GM13976 (cell line): ENCODE data around the gene OXGR1.
A peak's percentile ranks its signal among the peaks of the same experiment; 100 is the strongest.

Source experiments
- DNase-seq: peaks from one replicate; pipeline ENCODE4 v3.0.0; 2012; ENCODE audit warnings: low spot score
- in situ Hi-C: fragments of 300-500 bp; cut with MboI; formaldehyde crosslinking; loops from one replicate; pipeline ENCODE4 v1.12.0; 2022; ENCODE audit warnings: low sequenced_read_pairs, mixed read lengths, inconsistent platforms; ENCODE audit not compliant: unreplicated experiment
- TF ChIP-seq, protein P1 (sequence below): IDR thresholded peaks from 2 replicates; pipeline ENCODE4 v1.5.1; 2012; ENCODE audit warnings: borderline replicate concordance, mild to moderate bottlenecking; ENCODE audit not compliant: insufficient read depth; ENCODE audit errors: extremely low read depth, missing control alignments, control extremely low read depth

Gene OXGR1

DNA sequence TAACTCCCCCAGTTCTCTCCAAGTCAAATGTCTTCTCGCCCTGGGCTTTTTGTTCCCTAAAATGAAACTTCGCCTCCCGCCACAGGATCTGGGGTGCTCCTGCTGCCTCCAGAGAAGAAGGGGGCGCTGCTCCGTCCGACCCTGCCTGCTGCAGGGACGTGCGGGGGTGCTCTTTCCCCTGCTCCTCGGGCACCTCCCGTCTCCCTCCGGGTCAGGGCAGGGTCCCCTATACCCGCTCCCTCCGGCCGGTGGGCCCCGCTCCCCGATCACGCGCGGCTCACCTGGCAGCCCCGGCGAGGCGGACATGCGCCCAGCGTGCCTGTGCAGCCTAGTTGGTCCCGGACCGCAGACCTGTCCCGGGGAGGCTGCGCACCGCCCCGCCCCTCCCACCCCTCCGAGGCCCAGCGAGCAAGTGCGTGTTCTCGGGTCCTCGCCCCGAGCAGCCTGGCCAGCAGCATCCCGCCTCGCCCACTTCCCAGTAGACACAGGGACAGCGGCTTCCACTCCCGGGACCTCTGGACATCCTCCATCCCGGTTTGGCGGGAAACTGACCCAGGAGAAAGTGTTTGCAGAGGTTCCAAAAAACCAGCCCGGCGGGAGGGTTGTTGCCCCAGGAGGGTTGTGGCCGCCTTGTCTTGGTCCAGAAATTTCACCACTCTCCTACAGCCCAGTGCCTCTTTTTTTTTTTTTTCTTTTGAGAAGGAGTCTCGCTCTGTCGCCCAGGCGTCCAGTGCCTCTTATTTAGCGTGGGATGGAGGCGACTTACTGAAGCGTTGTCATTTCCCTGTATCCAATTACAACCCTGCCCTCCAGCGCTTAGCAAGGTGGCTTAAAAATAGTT lies at the start of gene OXGR1:
OXGR1 (minus strand) TSS at position 460 of the 841 bp plus-strand sequence. CDS start 6,717 bp downstream, outside the sequence.
- TF ChIP-seq, protein P1, sequence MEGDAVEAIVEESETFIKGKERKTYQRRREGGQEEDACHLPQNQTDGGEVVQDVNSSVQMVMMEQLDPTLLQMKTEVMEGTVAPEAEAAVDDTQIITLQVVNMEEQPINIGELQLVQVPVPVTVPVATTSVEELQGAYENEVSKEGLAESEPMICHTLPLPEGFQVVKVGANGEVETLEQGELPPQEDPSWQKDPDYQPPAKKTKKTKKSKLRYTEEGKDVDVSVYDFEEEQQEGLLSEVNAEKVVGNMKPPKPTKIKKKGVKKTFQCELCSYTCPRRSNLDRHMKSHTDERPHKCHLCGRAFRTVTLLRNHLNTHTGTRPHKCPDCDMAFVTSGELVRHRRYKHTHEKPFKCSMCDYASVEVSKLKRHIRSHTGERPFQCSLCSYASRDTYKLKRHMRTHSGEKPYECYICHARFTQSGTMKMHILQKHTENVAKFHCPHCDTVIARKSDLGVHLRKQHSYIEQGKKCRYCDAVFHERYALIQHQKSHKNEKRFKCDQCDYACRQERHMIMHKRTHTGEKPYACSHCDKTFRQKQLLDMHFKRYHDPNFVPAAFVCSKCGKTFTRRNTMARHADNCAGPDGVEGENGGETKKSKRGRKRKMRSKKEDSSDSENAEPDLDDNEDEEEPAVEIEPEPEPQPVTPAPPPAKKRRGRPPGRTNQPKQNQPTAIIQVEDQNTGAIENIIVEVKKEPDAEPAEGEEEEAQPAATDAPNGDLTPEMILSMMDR: no peak
- in situ Hi-C loops: no loop called here
- DNase-seq: peak; percentile 21

DNA sequence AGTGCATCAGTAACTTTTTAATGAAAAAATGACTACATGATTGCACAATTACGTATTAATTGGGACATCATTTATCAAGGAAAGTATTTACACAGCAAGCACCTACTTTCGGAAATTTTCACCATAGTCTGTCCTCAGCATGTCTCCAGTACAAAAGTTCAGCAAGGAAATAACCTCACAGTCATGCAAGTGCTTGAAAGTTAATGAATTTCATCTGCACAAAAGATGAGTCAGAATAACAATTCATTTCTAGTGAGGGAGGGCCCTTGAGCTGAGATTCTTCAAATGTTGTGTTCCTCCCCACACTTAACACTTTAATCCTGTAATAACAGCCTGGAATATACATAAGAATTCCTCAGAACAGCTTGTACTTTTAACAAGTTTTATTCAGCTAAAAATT lies 49.0 kb upstream of the OXGR1 start:
- in situ Hi-C loops: no loop called here
- DNase-seq: no peak
- TF ChIP-seq, protein P1: no peak

DNA sequence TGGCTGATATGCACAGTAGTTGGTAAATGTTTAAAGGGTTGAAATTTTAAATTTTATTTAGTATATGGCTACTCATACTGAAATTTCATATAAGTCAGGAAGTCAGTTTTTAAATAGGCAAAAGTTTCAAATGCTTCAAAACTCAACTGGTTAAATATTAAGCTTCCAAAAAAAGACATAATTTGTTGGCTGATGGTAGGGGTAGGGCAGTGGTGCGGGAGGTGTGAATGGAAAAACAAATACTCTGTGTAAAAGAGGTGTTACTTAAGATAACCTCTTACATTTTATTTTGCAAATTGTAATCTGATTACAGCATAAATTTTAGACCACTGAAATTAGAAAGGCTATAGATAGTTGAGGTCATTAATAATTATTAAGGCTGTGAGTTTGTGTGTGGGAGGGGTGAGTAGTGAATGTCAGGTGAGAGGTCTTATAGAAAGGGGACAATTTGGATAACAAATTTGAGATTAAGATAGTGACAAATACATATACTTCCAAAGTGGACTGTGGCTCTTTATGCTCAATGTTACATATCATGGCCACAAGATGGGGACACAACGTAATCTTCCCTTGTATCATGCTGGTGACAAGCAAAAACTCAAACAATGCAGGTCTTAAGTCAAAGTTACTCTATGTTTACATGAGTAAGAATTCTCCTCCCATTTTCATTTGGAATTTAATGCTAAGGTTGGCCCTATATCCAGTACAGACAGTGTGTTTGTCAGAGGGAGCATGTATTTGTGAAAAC lies 36.6 kb upstream of the OXGR1 start:
- DNase-seq: peak; percentile 40
- TF ChIP-seq, protein P1: no peak
- in situ Hi-C loops: no loop called here

DNA sequence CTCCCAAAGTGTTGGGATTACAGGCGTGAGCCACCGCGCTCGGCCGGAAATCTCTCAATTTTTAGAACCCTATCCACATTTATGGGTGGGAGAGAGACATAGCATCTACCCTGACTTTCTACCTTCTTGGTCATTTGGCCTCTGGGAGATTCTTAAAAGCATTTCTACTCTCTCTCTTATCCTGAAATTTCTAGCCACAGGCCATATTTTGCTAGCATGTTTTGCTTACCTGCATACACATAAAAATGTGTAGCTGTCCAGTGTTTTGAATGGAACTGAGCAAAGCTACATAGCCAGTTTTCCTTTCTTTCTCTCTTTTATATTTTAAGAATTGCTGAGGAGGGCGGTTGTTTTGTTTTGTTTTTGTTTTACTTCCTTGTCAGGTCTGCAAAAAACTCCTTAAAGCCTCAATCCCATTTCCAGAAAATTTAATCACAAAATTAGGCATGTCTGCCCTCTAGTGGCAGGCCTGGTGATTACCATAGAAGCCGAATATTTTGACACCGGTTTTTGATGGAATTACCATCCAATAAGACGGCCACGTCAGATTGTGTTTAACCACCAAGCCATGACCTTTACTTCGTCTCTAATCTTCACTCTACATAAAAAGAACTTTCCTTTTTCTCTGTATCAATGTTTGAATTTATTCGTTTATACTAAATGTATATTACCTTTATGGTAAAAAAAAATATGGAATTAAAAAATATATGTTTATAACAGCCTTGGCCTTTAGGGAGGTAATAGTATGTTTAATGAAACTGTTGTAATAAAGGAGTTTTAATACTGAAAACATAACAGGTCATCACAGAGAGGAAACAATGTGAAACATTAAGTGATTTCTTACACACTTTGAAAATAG lies 34.4 kb upstream of the OXGR1 start:
- in situ Hi-C loops: no loop called here
- DNase-seq: peak; percentile 67
- TF ChIP-seq, protein P1: peak; percentile 85

DNA sequence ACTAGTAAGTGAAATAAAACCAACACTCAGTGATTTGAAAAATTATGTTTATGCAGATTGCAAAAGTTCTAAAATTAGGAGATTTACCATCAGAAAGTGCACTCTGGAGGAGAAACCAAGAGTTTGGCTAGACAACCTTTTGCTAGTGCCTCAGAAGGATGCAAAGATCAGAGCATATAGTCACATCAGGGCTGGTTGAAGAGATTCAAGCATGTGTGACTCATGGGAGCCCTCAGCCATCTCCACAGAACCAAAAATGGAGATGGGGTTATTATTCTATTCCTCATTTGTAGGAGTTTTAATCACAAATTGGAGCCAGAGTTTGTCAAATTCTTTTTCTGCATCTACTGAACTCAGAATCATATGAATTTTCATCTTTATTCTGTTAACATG lies 32.9 kb upstream of the OXGR1 start:
- TF ChIP-seq, protein P1: no peak
- no peak for DNase-seq
- in situ Hi-C loops: no loop called here
